Endodermal cell (in vitro differentiated cells): ENCODE data around the gene CPM. TPM values are rescaled to one million over a fixed set of nuclear protein-coding genes. Genes with fewer than 3 reads are reported as not detected.

Experiments
- DNase-seq: peaks from one replicate; pipeline ENCODE4 v3.0.0-alpha.2; 2017
- H3K27ac ChIP-seq: 2 replicates; pipeline ENCODE4 v1.5.1; 2013; ENCODE audit warnings: mild to moderate bottlenecking, low read depth, low read length, moderate library complexity
- H3K27me3 ChIP-seq: 2 replicates; pipeline ENCODE4 v1.6.1; 2013; ENCODE audit warnings: mild to moderate bottlenecking, low read length, moderate library complexity; ENCODE audit not compliant: insufficient read depth, control insufficient read depth, poor library complexity, severe bottlenecking
- H3K36me3 ChIP-seq: 2 replicates; pipeline ENCODE4 v1.7.0; 2013; ENCODE audit warnings: mild to moderate bottlenecking, low read length, moderate library complexity; ENCODE audit not compliant: control insufficient read depth, insufficient read depth
- H3K4me1 ChIP-seq: one replicate; pipeline ENCODE4 v1.7.0; 2013; ENCODE audit warnings: low read length; ENCODE audit not compliant: control insufficient read depth, insufficient read depth
- H3K4me3 ChIP-seq: 2 replicates; pipeline ENCODE4 v1.5.1; 2013; ENCODE audit warnings: mild to moderate bottlenecking, low read length, moderate library complexity
- H3K9ac ChIP-seq: 2 replicates; pipeline ENCODE4 v1.6.1; 2013; ENCODE audit warnings: mild to moderate bottlenecking, low read length, moderate library complexity; ENCODE audit not compliant: poor library complexity, severe bottlenecking; ENCODE audit errors: extremely low read depth
- H3K9me3 ChIP-seq: 2 replicates; pipeline ENCODE4 v1.6.1; 2013; ENCODE audit warnings: mild to moderate bottlenecking, low read length, moderate library complexity; ENCODE audit not compliant: control insufficient read depth
- H3K27ac Mint-ChIP-seq: 2 replicates; pipeline ENCODE4 v1.8.0; 2020; ENCODE audit warnings: mixed read lengths
- H3K27me3 Mint-ChIP-seq: 2 replicates; pipeline ENCODE4 v1.8.0; 2021; ENCODE audit warnings: mild to moderate bottlenecking, mixed read lengths; ENCODE audit not compliant: insufficient read depth
- H3K36me3 Mint-ChIP-seq: 2 replicates; pipeline ENCODE4 v1.8.0; 2020; ENCODE audit warnings: low read depth, mixed read lengths
- H3K4me1 Mint-ChIP-seq: 2 replicates; pipeline ENCODE4 v1.8.0; 2020; ENCODE audit warnings: mixed read lengths
- H3K4me3 Mint-ChIP-seq: 2 replicates; pipeline ENCODE4 v1.8.0; 2020; ENCODE audit warnings: mild to moderate bottlenecking, moderate library complexity, mixed read lengths
- H3K9me3 Mint-ChIP-seq: 2 replicates; pipeline ENCODE4 v1.8.0; 2020; ENCODE audit warnings: mild to moderate bottlenecking, mixed read lengths
- WGBS, 2 experiments: methylation state at CpG; one replicate each; pipeline versions ENCODE4 v1.1.5 to v1.1.7; 2013; ENCODE audit warnings: missing lambda C conversion rate in 2 of 2, mixed read lengths in 1 of 2; ENCODE audit not compliant: insufficient coverage in 1 of 2, insufficient read length in 1 of 2; 5-methylcytosine and 5-hydroxymethylcytosine counted together
- total RNA-seq, 2 donors: library from RNA; stranded (reverse); fragmentation: NEBNext Ultra II Directional in 1 of 2; extraction: Animal tissue kit (Norgen Biotek cat#: 25700) in 1 of 2; gene quantifications; 2 replicates in 1 of 2; 3 replicates in 1 of 2; pipeline ENCODE4 v1.2.1, GENCODE V29; 2021
- TF ChIP-seq, protein P1 (sequence below): fragments of 200-600 bp; sonication (generic); conservative IDR thresholded peaks from 2 replicates; pipeline ENCODE4 v1.5.0; 2021; ENCODE audit warnings: antibody characterized with exemption, mild to moderate bottlenecking

CPM gene
- total RNA-seq, 2 donors from 2014 or later, result 0.80 to 0.86 TPM

GRCh38 chr12:68846811-68847210 lies 86.2 kb downstream of the CPM start:
- Mint-ChIP-seq H3K4me1 (no peaks in the 10 kb centered on the region), H3K9me3 (no peaks in the 10 kb centered on the region), H3K27me3 (no peaks in the 10 kb centered on the region), H3K4me3 (no peak overlapping the region), H3K27ac (no peak overlapping the region), H3K36me3 (peaks cover 15% of the 10 kb centered on the region)
- no peaks in the 10 kb centered on the region for H3K4me1 ChIP-seq
- no peaks in the 10 kb centered on the region for H3K27me3 ChIP-seq
- DNase-seq, result no peak
- peaks cover 34% of the 10 kb centered on the region for H3K36me3 ChIP-seq
- WGBS, 2 experiments, result 89 to 100% methylated on average over 1 to 3 of the region's 3 CpGs
- H3K4me3 ChIP-seq, result no peak overlapping the region
- no peak overlapping the region for H3K9ac ChIP-seq
- H3K9me3 ChIP-seq, result no peaks in the 10 kb centered on the region
- TF ChIP-seq, protein P1, sequence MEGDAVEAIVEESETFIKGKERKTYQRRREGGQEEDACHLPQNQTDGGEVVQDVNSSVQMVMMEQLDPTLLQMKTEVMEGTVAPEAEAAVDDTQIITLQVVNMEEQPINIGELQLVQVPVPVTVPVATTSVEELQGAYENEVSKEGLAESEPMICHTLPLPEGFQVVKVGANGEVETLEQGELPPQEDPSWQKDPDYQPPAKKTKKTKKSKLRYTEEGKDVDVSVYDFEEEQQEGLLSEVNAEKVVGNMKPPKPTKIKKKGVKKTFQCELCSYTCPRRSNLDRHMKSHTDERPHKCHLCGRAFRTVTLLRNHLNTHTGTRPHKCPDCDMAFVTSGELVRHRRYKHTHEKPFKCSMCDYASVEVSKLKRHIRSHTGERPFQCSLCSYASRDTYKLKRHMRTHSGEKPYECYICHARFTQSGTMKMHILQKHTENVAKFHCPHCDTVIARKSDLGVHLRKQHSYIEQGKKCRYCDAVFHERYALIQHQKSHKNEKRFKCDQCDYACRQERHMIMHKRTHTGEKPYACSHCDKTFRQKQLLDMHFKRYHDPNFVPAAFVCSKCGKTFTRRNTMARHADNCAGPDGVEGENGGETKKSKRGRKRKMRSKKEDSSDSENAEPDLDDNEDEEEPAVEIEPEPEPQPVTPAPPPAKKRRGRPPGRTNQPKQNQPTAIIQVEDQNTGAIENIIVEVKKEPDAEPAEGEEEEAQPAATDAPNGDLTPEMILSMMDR, result no peak
- H3K27ac ChIP-seq, result no peak overlapping the region

DNA sequence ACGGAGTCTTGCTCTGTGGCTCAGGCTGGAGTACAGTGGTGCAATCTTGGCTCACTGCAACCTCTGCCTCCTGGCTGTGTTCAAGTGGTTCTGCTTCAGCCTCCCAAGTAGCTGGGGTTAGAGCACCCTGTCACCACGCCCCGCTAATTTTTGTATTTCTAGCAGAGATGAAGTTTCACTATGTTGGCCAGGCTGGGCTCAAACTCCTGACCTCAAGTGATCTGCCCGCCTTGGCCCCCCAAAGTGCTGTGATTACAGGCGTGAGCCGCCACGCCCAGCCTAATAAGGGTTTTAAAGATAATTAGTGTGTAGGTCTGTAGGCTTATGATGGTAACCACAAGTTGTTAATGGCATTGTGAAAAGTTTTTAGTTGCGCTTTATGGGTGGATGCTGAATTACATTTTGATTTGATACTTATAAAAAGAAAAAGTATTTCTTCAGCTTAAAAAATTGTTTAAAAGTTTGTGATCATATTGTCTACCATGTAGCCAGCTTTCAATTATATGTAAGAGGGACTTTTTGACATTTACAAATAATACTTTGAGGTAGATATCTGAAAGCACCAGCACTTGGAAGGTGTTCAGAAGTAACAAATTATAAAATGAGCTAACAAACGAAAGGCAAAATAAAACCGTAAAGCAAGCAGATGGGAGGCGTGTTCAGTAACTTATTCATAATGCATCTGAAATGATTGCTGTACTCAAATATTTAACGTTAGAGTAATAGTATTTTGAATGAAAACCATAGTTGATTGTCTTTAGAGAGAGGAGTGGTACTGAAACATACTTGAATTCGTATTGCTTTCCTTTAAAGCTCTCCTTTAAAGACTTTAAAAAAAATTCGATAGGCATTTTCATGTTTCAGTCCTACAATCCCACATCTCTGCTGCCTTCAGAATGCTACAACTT lies 87.9 kb downstream of the CPM start:
- no peaks in the 10 kb centered on the region for H3K27me3 ChIP-seq
- 92 to 95% methylated on average over 9 to 14 of the region's 14 CpGs for WGBS, 2 experiments
- H3K4me3 Mint-ChIP-seq, result no peak overlapping the region
- H3K9me3 Mint-ChIP-seq, result no peaks in the 10 kb centered on the region
- H3K27ac ChIP-seq, result no peak overlapping the region
- no peak overlapping the region for H3K4me3 ChIP-seq
- H3K36me3 ChIP-seq, result peaks cover 50% of the 10 kb centered on the region
- no peak overlapping the region for H3K27ac Mint-ChIP-seq
- no peaks in the 10 kb centered on the region for H3K27me3 Mint-ChIP-seq
- H3K4me1 ChIP-seq, result no peaks in the 10 kb centered on the region
- no peaks in the 10 kb centered on the region for H3K9me3 ChIP-seq
- TF ChIP-seq, protein P1, result no peak
- DNase-seq, result no peak
- H3K36me3 Mint-ChIP-seq, result peaks cover 28% of the 10 kb centered on the region
- H3K9ac ChIP-seq, result no peak overlapping the region
- no peaks in the 10 kb centered on the region for H3K4me1 Mint-ChIP-seq

DNA sequence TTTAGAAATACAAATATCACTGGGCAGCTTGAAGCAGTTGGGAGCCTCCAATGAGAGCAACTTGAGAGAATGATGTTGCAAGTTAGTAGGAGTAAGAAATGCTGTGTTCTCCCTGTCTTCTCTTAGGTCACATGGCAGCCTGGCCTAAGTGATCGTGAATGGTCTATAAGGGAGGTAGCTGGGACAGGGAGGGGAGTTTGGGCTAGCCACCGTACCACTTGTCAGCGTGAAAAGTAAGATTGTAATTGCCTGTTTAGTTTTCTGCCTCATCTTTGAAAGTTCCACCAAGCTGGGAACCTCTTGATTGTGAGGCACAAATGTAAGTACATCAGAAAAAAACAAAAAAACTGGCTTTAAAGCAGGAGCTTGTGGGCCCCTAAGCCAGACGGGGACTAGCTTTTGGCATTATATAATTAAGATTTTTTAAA lies 88.6 kb downstream of the CPM start:
- DNase-seq, result no peak
- no peak overlapping the region for H3K9ac ChIP-seq
- H3K27ac Mint-ChIP-seq, result peak overlapping the region; percentile 78
- no peaks in the 10 kb centered on the region for H3K9me3 ChIP-seq
- no peaks in the 10 kb centered on the region for H3K4me1 ChIP-seq
- no peak overlapping the region for H3K4me3 ChIP-seq
- H3K36me3 ChIP-seq, result peaks cover 57% of the 10 kb centered on the region
- no peak overlapping the region for H3K27ac ChIP-seq
- H3K36me3 Mint-ChIP-seq, result peaks cover 35% of the 10 kb centered on the region
- no peaks in the 10 kb centered on the region for H3K27me3 ChIP-seq
- H3K4me3 Mint-ChIP-seq, result no peak overlapping the region
- H3K27me3 Mint-ChIP-seq, result no peaks in the 10 kb centered on the region
- no peaks in the 10 kb centered on the region for H3K9me3 Mint-ChIP-seq
- TF ChIP-seq, protein P1, result no peak
- WGBS, 2 experiments, result 97% methylated on average over 3 of the region's 4 CpGs; no CpG with 5 or more reads in 1 of the 2 experiments
- H3K4me1 Mint-ChIP-seq, result no peaks in the 10 kb centered on the region
